Kidney epithelial cell (primary cell): ENCODE results near the gene MMP12. TPM values are rescaled to one million over a fixed set of nuclear protein-coding genes. Genes with fewer than 3 reads are reported as not detected.

ENCODE experiments used
- DNase-seq: peaks from one replicate; pipeline ENCODE4 v3.0.0-alpha.2; 2010; ENCODE audit warnings: low read depth
- H3K27me3 ChIP-seq: 2 replicates; pipeline ENCODE4 v1.6.0; 2011; ENCODE audit warnings: low read length; ENCODE audit not compliant: control insufficient read depth, insufficient read depth
- H3K36me3 ChIP-seq: 2 replicates; pipeline ENCODE4 v1.5.1; 2011; ENCODE audit warnings: low read length; ENCODE audit not compliant: control insufficient read depth, insufficient read depth
- H3K4me3 ChIP-seq: 2 replicates; pipeline ENCODE4 v1.5.1; 2011; ENCODE audit warnings: low read depth, mild to moderate bottlenecking, control low read depth, low read length
- total RNA-seq: library from RNA; depleted of rRNA; stranded (reverse); fragments of >200 nt; gene quantifications from 2 replicates; pipeline ENCODE4 v1.2.3, GENCODE V29; 2015
- TF ChIP-seq, protein P1 (sequence below): IDR thresholded peaks from 2 replicates; pipeline ENCODE4 v1.5.1; 2011; ENCODE audit warnings: mild to moderate bottlenecking, moderate library complexity, low read length, control low read depth, inconsistent platforms; ENCODE audit not compliant: insufficient read depth, poor library complexity, severe bottlenecking

MMP12 gene
- total RNA-seq, 1 donor from 2014 or later, result not detected

DNA sequence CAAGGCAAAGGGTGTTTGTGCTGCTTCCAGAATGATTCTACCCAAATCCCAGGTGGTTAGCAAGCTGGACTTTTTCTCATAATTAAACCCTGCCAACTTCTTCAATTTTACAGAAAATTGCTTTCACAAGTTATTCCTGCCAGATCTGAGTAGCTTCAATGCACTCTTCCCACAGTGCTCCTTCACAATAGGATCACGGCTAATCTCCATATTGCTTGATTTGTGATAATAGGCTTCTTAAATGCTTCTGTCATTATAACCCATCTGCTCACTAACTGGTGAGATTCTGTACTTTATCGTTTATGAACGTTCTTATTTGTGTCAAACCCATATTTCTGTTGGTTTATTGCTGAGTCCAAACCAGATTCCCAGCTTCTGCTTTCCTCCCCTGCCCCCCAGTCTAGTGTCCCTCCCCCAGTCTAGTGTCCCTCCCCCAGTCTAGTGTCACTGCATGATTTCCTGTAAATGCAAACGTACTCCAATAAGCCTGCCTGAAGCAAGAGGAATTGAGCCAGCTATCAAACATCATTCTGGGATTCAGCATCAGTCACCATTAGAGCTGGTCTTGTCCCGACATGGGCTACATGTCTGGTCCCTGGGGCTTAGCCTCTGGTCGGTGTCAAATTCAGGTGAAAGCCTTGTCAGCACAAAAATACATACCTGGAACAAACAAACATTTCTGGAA lies 45.3 kb downstream of the MMP12 start:
- TF ChIP-seq, protein P1, sequence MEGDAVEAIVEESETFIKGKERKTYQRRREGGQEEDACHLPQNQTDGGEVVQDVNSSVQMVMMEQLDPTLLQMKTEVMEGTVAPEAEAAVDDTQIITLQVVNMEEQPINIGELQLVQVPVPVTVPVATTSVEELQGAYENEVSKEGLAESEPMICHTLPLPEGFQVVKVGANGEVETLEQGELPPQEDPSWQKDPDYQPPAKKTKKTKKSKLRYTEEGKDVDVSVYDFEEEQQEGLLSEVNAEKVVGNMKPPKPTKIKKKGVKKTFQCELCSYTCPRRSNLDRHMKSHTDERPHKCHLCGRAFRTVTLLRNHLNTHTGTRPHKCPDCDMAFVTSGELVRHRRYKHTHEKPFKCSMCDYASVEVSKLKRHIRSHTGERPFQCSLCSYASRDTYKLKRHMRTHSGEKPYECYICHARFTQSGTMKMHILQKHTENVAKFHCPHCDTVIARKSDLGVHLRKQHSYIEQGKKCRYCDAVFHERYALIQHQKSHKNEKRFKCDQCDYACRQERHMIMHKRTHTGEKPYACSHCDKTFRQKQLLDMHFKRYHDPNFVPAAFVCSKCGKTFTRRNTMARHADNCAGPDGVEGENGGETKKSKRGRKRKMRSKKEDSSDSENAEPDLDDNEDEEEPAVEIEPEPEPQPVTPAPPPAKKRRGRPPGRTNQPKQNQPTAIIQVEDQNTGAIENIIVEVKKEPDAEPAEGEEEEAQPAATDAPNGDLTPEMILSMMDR, result no peak
- H3K4me3 ChIP-seq, result no peak overlapping the region
- DNase-seq, result no peak
- H3K36me3 ChIP-seq, result no peaks in the 10 kb centered on the region
- no peaks in the 10 kb centered on the region for H3K27me3 ChIP-seq

GRCh38 chr11:102824556-102824955 lies 50.2 kb downstream of the MMP12 start:
- TF ChIP-seq, protein P1, result no peak
- H3K27me3 ChIP-seq, result no peaks in the 10 kb centered on the region
- DNase-seq, result no peak
- H3K36me3 ChIP-seq, result no peaks in the 10 kb centered on the region
- H3K4me3 ChIP-seq, result no peak overlapping the region

- no peaks in the 10 kb centered on the region for H3K27me3 ChIP-seq
- DNase-seq, result no peak
- H3K36me3 ChIP-seq, result no peaks in the 10 kb centered on the region
- TF ChIP-seq, protein P1, result no peak
- H3K4me3 ChIP-seq, result no peak overlapping the region
Observed at GRCh38 chr11:102819491-102819890, 55.3 kb downstream of the MMP12 start.

DNA sequence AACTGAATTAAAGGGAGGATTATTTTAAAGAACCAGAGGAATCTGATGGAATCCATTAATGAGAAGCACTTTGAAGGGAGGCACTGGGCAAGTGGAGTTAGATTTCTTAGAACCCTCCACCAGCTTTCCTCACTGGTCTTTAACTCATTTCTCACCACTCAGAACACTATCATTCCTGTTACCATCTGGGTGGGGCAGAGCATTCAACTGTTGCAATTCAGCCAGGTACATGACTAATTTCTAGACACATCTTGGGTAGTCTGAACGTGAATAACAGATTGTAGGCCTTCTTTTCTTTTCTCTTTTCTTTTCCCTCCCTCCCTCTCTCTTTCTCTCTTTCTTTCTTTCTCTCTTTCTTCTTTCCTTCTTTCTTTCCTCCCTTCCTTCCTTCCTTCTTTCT lies 61.3 kb downstream of the MMP12 start:
- no peaks in the 10 kb centered on the region for H3K27me3 ChIP-seq
- TF ChIP-seq, protein P1, result no peak
- DNase-seq, result no peak
- H3K4me3 ChIP-seq, result no peak overlapping the region
- H3K36me3 ChIP-seq, result no peaks in the 10 kb centered on the region

Other genes with a start within 250 kb of the MMP12 start
- gene MMP20, start 249.7 kb downstream of the MMP12 start, total RNA-seq, result not detected in 2 replicates
- not detected in 2 replicates for gene MMP27, start 169.2 kb downstream of the MMP12 start, total RNA-seq
- gene MMP8, start 150.0 kb downstream of the MMP12 start, total RNA-seq, result not detected in 2 replicates
- gene MMP10, start 94.4 kb downstream of the MMP12 start, total RNA-seq, result 4.8 and 8.7 TPM in 2 replicates
- gene MMP1, start 76.8 kb downstream of the MMP12 start, total RNA-seq, result 3.7 and 6.0 TPM in 2 replicates
- gene MMP3, start 31.4 kb downstream of the MMP12 start, total RNA-seq, result not detected in 2 replicates
- 0.13 TPM in 1 of 2 replicates, not detected in the other for gene MMP13, start 80.8 kb upstream of the MMP12 start, total RNA-seq
- gene DCUN1D5, start 217.2 kb upstream of the MMP12 start, total RNA-seq, result 73.7 and 83.5 TPM in 2 replicates
- 10.4 and 10.5 TPM in 2 replicates for gene DYNC2H1, start 234.4 kb upstream of the MMP12 start, total RNA-seq